ENCODE measurements around the gene LYPLA2.
A peak's percentile ranks its signal among the peaks of the same experiment; 100 is the strongest.
"Not testable (repeated sequence)": the region's sequence is repeated elsewhere in the genome, so short reads cannot be mapped to it uniquely, and the experiment has no call there.

LYPLA2 gene

DNA sequence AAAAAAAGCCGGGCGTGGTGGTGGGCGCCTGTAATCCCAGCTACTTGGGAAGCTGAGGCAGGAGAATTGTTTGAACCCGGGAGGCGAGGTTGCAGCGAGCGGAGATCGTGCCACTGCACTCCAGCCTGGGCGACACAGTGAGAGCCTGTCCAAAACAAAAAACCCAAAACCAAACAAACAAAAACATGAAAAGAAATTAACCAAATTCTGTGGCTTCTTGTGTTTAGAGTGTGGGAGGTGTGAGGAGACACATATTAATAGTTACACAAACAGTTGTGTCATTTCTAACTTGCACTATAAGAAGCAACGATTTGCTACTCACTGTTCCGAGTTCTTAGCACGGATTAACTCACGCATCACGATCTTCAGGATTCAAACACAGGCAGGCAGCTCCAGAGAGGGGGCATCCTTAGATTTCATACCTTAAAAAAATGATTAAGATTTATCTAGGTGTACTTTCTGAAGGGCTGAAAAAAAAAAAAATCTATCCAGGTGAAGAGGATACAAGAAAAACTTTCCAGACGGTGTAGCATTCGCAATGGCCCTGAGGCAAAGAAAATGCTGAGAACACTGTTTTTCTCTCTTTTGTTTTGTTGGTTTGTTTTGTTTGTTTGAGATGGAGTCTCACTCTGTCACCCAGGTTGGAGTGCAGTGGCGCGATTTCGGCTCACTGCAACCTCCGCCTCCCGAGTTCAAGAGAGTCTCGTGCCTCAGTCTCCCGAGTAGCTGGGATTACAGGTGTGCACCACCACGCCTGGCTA lies 35.0 kb downstream of the LYPLA2 start:
- DNase-seq (ENCODE audit: low read depth in 4 of 4, low spot score in 1 of 4): no peak

DNA sequence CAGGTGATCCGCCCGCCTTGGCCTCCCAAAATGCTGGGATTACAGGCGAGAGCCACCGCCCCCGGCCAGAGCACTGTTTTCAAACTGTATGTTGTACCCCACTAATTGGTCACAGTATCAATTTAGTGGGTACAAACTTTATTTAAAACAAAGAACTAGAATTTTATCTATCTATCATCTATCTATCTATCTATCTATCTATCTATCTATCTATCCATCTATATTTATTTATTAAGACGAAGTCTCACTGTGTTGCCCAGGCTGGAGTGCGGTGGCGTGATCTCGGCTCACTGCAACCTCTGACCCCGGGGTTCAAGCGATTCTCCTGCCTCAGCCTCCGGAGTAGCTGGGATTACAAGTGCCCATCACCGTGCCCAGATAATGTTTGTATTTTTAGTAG lies 35.6 kb downstream of the LYPLA2 start:
- not testable (repeated sequence) for DNase-seq (ENCODE audit: low read depth in 4 of 4, low spot score in 1 of 4)

DNA sequence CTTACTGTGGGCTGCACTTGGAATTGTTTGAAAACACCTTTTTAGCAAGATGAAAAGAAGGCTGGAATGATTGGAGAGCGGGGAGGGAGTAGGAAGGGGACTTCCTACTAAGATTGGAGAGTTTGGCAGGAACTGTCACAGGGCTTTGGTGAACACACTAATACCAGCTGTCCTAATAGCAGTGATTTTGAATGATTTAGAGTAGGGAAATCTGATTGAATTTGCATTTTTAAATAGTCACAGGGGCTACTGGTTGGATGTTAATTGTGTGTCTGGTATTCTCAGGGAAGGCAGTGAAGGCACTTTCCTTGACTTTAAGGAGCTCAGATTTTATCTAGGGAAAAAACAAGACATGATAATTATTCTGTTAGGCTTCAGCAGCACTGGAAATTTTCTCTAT lies 36.8 kb downstream of the LYPLA2 start:
- no peak for DNase-seq (ENCODE audit: low read depth in 4 of 4, low spot score in 1 of 4)

DNA sequence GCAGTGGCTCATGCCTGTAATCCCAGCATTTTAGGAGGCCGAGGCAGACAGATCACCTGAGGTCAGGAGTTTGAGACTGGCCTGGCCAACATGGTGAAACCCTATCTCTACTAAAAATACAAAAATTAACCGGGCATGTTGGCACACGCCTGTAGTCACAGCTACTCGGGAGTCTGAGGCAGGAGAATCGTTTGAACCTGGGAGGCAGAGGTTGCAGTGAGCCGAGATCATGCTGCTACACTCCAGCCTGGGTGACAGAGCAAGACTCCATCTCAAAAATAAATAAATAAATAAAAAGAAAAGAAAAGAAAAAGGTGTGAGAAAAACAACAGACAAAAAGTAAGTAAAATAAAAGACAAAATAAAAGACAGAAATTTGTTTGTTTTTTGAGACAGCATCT lies 43.2 kb downstream of the LYPLA2 start:
- DNase-seq (ENCODE audit: low read depth in 4 of 4, low spot score in 1 of 4): not testable (repeated sequence)

DNA sequence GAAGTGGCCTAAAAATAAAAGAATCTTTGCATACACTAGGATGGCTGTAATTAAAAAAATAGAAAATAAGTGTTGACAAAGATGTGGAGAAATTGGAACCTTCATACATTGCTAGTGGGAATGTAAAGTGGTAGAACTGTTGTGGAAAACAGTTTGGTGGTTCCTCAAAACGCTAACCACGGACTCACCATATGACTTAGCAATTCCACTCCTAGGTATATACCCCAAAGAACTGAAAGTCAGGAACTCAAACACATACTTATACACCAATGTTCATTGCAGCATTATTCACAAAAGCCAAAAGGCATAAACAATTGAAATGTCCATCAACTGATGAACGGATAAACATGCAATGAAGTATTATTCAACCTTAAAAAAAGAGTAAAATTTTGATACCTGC lies 45.1 kb downstream of the LYPLA2 start:
- no peak for DNase-seq (ENCODE audit: low read depth in 4 of 4, low spot score in 1 of 4)

DNA sequence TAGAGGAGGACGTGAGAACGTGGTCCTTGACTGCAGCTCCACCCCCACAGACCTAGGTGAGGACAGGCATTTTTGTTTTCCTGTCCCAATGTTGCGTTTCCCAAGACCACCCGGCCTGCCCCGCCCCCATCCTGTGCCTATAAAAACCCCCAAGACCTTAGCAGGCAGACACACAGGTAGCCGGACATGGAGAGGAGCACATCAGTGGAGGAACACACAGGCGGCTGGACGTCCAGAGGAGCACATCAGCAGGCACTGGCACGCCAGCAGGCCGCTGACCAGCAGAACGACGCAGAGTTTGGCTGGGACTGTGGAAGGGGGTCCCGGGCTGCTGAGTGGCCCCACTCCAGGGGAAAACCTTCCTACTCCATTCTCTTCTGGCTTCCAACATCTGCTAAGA lies 47.0 kb downstream of the LYPLA2 start:
- DNase-seq (ENCODE audit: low read depth in 4 of 4, low spot score in 1 of 4): no peak

DNA sequence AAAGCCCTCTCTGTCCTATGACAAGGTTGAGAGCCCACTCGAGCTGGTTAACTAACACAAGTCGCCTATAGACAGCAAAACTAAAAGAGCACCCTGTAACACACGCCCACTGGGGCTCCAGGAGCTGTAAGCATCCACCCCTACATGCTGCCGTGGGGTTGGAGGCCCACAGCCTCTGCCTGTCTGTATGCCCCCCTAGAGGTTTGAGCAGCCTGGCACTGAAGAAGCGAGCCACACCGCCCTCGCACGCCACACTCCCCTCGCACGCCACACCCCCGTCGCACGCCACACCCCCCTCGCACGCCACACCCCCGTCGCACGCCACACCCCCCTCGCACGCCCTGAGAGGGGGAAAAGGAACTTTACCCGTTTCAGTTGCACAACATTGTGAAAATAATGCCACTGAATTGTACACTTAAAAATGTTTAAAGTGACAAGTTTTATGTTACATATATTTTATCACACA lies 47.5 kb downstream of the LYPLA2 start:
- DNase-seq (ENCODE audit: low read depth in 4 of 4, low spot score in 1 of 4): peak; percentile 43 to 64 (median 60)

DNA sequence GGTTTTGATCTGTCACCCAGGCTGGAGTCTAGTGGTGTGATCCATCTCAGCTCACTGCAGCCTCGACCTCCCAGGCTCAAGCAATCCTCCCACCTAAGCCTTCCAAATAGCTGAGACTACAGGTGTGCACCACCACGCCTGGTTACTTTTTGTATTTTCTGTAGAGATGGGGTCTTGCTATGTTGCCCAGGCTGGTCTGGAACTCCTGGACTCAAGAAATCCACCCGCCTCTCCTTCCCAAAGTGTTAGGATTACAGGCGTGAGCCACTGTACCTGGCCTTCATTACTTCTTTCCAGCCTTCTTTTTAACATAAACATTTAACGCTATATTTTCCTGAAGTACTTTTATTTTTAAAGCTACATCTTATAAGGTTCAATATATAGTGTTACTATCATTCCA lies 52.7 kb downstream of the LYPLA2 start:
- no peak for DNase-seq (ENCODE audit: low read depth in 4 of 4, low spot score in 1 of 4)
